ENCODE measurements around the gene DMTF1.
"Not testable (repeated sequence)": the region's sequence is repeated elsewhere in the genome, so short reads cannot be mapped to it uniquely, and the experiment has no call there.

- TF ChIP-seq, protein P1, sequence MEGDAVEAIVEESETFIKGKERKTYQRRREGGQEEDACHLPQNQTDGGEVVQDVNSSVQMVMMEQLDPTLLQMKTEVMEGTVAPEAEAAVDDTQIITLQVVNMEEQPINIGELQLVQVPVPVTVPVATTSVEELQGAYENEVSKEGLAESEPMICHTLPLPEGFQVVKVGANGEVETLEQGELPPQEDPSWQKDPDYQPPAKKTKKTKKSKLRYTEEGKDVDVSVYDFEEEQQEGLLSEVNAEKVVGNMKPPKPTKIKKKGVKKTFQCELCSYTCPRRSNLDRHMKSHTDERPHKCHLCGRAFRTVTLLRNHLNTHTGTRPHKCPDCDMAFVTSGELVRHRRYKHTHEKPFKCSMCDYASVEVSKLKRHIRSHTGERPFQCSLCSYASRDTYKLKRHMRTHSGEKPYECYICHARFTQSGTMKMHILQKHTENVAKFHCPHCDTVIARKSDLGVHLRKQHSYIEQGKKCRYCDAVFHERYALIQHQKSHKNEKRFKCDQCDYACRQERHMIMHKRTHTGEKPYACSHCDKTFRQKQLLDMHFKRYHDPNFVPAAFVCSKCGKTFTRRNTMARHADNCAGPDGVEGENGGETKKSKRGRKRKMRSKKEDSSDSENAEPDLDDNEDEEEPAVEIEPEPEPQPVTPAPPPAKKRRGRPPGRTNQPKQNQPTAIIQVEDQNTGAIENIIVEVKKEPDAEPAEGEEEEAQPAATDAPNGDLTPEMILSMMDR (IDR thresholded peaks at IDR 0.05 in 8 of 11, conservative IDR thresholded peaks at IDR 0.05 in 3 of 11): not testable (repeated sequence)
- not testable (repeated sequence) for TF ChIP-seq POLR2A (IDR thresholded peaks at IDR 0.05)
These were observed 86.3 kb downstream of the DMTF1 start for GRCh38 chr7:87238464-87239051.
